Neuronal stem cell (in vitro differentiated cells): ENCODE results near the gene ACTL7A.

Source experiments
- DNase-seq: peaks from one replicate; pipeline ENCODE4 v3.0.0-alpha.2; 2013; ENCODE audit warnings: low spot score
- H2AFZ ChIP-seq: one replicate; pipeline ENCODE4 v1.6.1; 2013; ENCODE audit warnings: mild to moderate bottlenecking, low read length, inconsistent platforms
- H2AK5ac ChIP-seq: 2 replicates; pipeline ENCODE4 v1.6.1; 2013; ENCODE audit warnings: low read depth, mild to moderate bottlenecking, inconsistent platforms, low read length, moderate library complexity, mixed read lengths
- H2BK120ac ChIP-seq: 2 replicates; pipeline ENCODE4 v1.6.1; 2013; ENCODE audit warnings: low read depth, mild to moderate bottlenecking, inconsistent platforms, low read length, moderate library complexity, mixed read lengths
- H2BK12ac ChIP-seq: one replicate; pipeline ENCODE4 v1.6.1; 2013; ENCODE audit warnings: low read length, inconsistent platforms
- H2BK15ac ChIP-seq: 2 replicates; pipeline ENCODE4 v1.6.1; 2013; ENCODE audit warnings: mild to moderate bottlenecking, low read length, inconsistent platforms, mixed read lengths
- H2BK5ac ChIP-seq: one replicate; pipeline ENCODE4 v1.6.1; 2013; ENCODE audit warnings: inconsistent platforms, mild to moderate bottlenecking, low read length, moderate library complexity
- H3K14ac ChIP-seq: one replicate; pipeline ENCODE4 v1.6.1; 2013; ENCODE audit warnings: low read length, inconsistent platforms
- H3K18ac ChIP-seq: 2 replicates; pipeline ENCODE4 v1.6.1; 2013; ENCODE audit warnings: low read length, inconsistent platforms
- H3K23ac ChIP-seq: 2 replicates; pipeline ENCODE4 v1.6.1; 2013; ENCODE audit warnings: low read depth, mild to moderate bottlenecking, mixed read lengths, low read length, inconsistent platforms; ENCODE audit not compliant: poor library complexity
- H3K27ac ChIP-seq: replicated peaks from 3 replicates; pipeline ENCODE4 v1.5.1; 2013; ENCODE audit warnings: low read length, inconsistent platforms
- H3K27me3 ChIP-seq, 3 experiments: 2 replicates each; pipeline ENCODE4 v1.6.1; 2013; ENCODE audit warnings: low read length in 3 of 3, mild to moderate bottlenecking in 2 of 3, inconsistent platforms in 1 of 3, low read depth in 1 of 3, mixed read lengths in 1 of 3, moderate library complexity in 1 of 3; ENCODE audit not compliant: control insufficient read depth in 3 of 3, insufficient read depth in 3 of 3
- H3K36me3 ChIP-seq, 2 donors: replicated peaks in 1 of 2; 2 replicates each; pipeline ENCODE4 v1.6.1; 2013; ENCODE audit warnings: low read length in 2 of 2; ENCODE audit not compliant: control insufficient read depth in 2 of 2, insufficient read depth in 2 of 2
- H3K4ac ChIP-seq: 2 replicates; pipeline ENCODE4 v1.6.1; 2013; ENCODE audit warnings: inconsistent platforms, mild to moderate bottlenecking, low read length, moderate library complexity
- H3K4me1 ChIP-seq, 2 donors: 1 replicate in 1 of 2; 2 replicates in 1 of 2; pipeline ENCODE4 v1.6.1; 2013; ENCODE audit warnings: low read length in 2 of 2, low read depth in 1 of 2; ENCODE audit not compliant: control insufficient read depth in 2 of 2, insufficient read depth in 1 of 2
- H3K4me2 ChIP-seq: one replicate; pipeline ENCODE4 v1.6.1; 2013; ENCODE audit warnings: mild to moderate bottlenecking, low read length, inconsistent platforms; ENCODE audit not compliant: insufficient read depth, poor library complexity, severe bottlenecking
- H3K4me3 ChIP-seq, 2 donors: 2 replicates each; pipeline ENCODE4 v1.5.1; 2013; ENCODE audit warnings: low read length in 2 of 2, mild to moderate bottlenecking in 2 of 2, inconsistent platforms in 1 of 2, moderate library complexity in 1 of 2
- H3K79me1 ChIP-seq: one replicate; pipeline ENCODE4 v1.6.1; 2013; ENCODE audit warnings: low read depth, mild to moderate bottlenecking, inconsistent platforms, low read length, moderate library complexity
- H3K9ac ChIP-seq: one replicate; pipeline ENCODE4 v1.6.1; 2013; ENCODE audit warnings: mild to moderate bottlenecking, low read depth, low read length, inconsistent platforms; ENCODE audit not compliant: poor library complexity
- H3K9me3 ChIP-seq, 2 donors: replicated peaks in 1 of 2; 2 replicates each; pipeline versions ENCODE3 to v1.6.1; 2013; ENCODE audit warnings: low read length in 2 of 2, mild to moderate bottlenecking in 2 of 2, inconsistent platforms in 1 of 2, low read depth in 1 of 2, mixed read lengths in 1 of 2, moderate library complexity in 1 of 2; ENCODE audit not compliant: control insufficient read depth in 2 of 2, insufficient read depth in 1 of 2
- H4K8ac ChIP-seq: one replicate; pipeline ENCODE4 v1.6.1; 2013; ENCODE audit warnings: low read depth, mild to moderate bottlenecking, inconsistent platforms, low read length, moderate library complexity
- H4K91ac ChIP-seq: one replicate; pipeline ENCODE4 v1.6.1; 2013; ENCODE audit warnings: low read length, low read depth, mild to moderate bottlenecking, inconsistent platforms; ENCODE audit not compliant: poor library complexity
- WGBS, 2 donors: extraction: QIAGEN DNeasy Blood & Tissue Kit; methylation state at CpG; one replicate each; pipeline ENCODE4 v1.1.7; 2013; ENCODE audit warnings: missing lambda C conversion rate in 2 of 2, mixed read lengths in 1 of 2; ENCODE audit not compliant: insufficient read length in 2 of 2, insufficient replicate concordance in 1 of 2; ENCODE audit errors: extremely low coverage in 2 of 2; 5-methylcytosine and 5-hydroxymethylcytosine counted together

The ACTL7A gene

GRCh38 chr9:108852079-108852478 is 10.0 kb upstream of the ACTL7A start:
- Histone ChIP-seq H2AFZ (no peak overlapping the region), H3K23ac (no peak overlapping the region), H3K14ac (no peak overlapping the region), H2BK12ac (no peak overlapping the region), H3K36me3 (no peaks in the 10 kb centered on the region), H2BK5ac (no peak overlapping the region), H3K79me1 (no peaks in the 10 kb centered on the region), H4K8ac (no peak overlapping the region), H3K18ac (no peak overlapping the region), H3K27me3 (peaks cover 0 to 6% (median 0%) of the 10 kb centered on the region in 3 experiments), H2AK5ac (no peak overlapping the region), H4K91ac (no peak overlapping the region), H3K27ac (no peak overlapping the region), H3K4me3 (no peak overlapping the region), H3K9me3 (no peaks in the 10 kb centered on the region), H3K9ac (no peak overlapping the region), H2BK15ac (no peak overlapping the region), H3K4ac (no peak overlapping the region), H3K4me1 (peaks cover 0 to 3% of the 10 kb centered on the region in 2 donors), H2BK120ac (no peak overlapping the region), H3K4me2 (no peak overlapping the region)
- DNase-seq = no peak
- no CpG with 5 or more reads among the region's 1 CpG for WGBS, 2 donors

- Histone ChIP-seq H2BK12ac (no peak overlapping the region), H3K4me2 (no peak overlapping the region), H4K8ac (no peak overlapping the region), H3K79me1 (no peaks in the 10 kb centered on the region), H2AFZ (no peak overlapping the region), H3K27me3 (peaks cover 0 to 6% (median 0%) of the 10 kb centered on the region in 3 experiments), H3K18ac (no peak overlapping the region), H3K23ac (no peak overlapping the region), H3K14ac (no peak overlapping the region), H2BK120ac (no peak overlapping the region), H2AK5ac (no peak overlapping the region), H3K27ac (no peak overlapping the region), H3K9ac (no peak overlapping the region), H3K4me1 (peaks cover 0 to 3% of the 10 kb centered on the region in 2 donors), H3K36me3 (no peaks in the 10 kb centered on the region), H3K9me3 (no peaks in the 10 kb centered on the region), H3K4me3 (no peak overlapping the region), H2BK5ac (no peak overlapping the region), H2BK15ac (no peak overlapping the region), H3K4ac (no peak overlapping the region), H4K91ac (no peak overlapping the region)
- no CpG with 5 or more reads among the region's 3 CpGs for WGBS, 2 donors
- DNase-seq = no peak
Measured at GRCh38 chr9:108854094-108854493, 8.0 kb upstream of the ACTL7A start.

GRCh38 chr9:108854641-108855528 is 7.2 kb upstream of the ACTL7A start:
- H3K4ac ChIP-seq = no peak overlapping the region
- no peak overlapping the region for H2BK15ac ChIP-seq
- H3K4me2 ChIP-seq = no peak overlapping the region
- peak overlapping the region; percentile 36 for H3K9ac ChIP-seq
- H2BK12ac ChIP-seq = no peak overlapping the region
- no peak overlapping the region for H3K27ac ChIP-seq
- no peaks in the 10 kb centered on the region for H3K79me1 ChIP-seq
- H4K91ac ChIP-seq = peak overlapping the region; percentile 48
- no peak overlapping the region for H2BK5ac ChIP-seq
- H3K36me3 ChIP-seq = no peaks in the 10 kb centered on the region
- H3K4me3 ChIP-seq = no peak overlapping the region
- H2AFZ ChIP-seq = no peak overlapping the region
- no peak overlapping the region for H2BK120ac ChIP-seq
- peak overlapping the region; percentile 17 for H3K23ac ChIP-seq
- no peaks in the 10 kb centered on the region for H3K9me3 ChIP-seq
- peaks cover 0 to 6% (median 0%) of the 10 kb centered on the region in 3 experiments for H3K27me3 ChIP-seq
- H3K18ac ChIP-seq = peak overlapping the region; percentile 29
- no peak overlapping the region for H4K8ac ChIP-seq
- peak overlapping the region; percentile 23 for H3K14ac ChIP-seq
- H2AK5ac ChIP-seq = peak overlapping the region; percentile 23
- DNase-seq = no peak
- peaks cover 0 to 3% of the 10 kb centered on the region in 2 donors for H3K4me1 ChIP-seq
- no CpG with 5 or more reads among the region's 59 CpGs for WGBS, 2 donors

GRCh38 chr9:108855529-108855886 is 6.6 kb upstream of the ACTL7A start:
- Histone ChIP-seq H2BK5ac (no peak overlapping the region), H2BK12ac (no peak overlapping the region), H4K91ac (peak overlapping the region; percentile 48), H3K27me3 (peaks cover 0 to 6% (median 0%) of the 10 kb centered on the region in 3 experiments), H4K8ac (no peak overlapping the region), H3K4ac (no peak overlapping the region), H3K79me1 (no peaks in the 10 kb centered on the region), H2AFZ (no peak overlapping the region), H3K4me3 (no peak overlapping the region), H3K23ac (peak overlapping the region; percentile 17), H3K9ac (peak overlapping the region; percentile 36), H2BK15ac (no peak overlapping the region), H3K4me1 (peaks cover 0 to 3% of the 10 kb centered on the region in 2 donors), H3K36me3 (no peaks in the 10 kb centered on the region), H3K4me2 (no peak overlapping the region), H3K18ac (no peak overlapping the region), H2AK5ac (peak overlapping the region; percentile 21), H3K9me3 (no peaks in the 10 kb centered on the region), H3K14ac (no peak overlapping the region), H3K27ac (no peak overlapping the region), H2BK120ac (no peak overlapping the region)
- WGBS, 2 donors = no CpG with 5 or more reads among the region's 25 CpGs
- no peak for DNase-seq
